Endometrial microvascular endothelial cells (primary cell): ENCODE data around the gene PPP4R1. TPM values are rescaled to one million over a fixed set of nuclear protein-coding genes. Genes with fewer than 3 reads are reported as not detected.
"Not testable (repeated sequence)": the region's sequence is repeated elsewhere in the genome, so short reads cannot be mapped to it uniquely, and the experiment has no call there.

Experiments
- in situ Hi-C: cut with HindIII; loops from 2 replicates; pipeline ENCODE4 v1.10.0; 2017; ENCODE audit warnings: low sequenced_read_pairs, low pct_unique_long_range_greater_than_20kb; ENCODE audit errors: inconsistent ontology term
- total RNA-seq: library from RNA; depleted of rRNA; stranded (reverse); fragments of >200 nt; gene quantifications from one replicate; pipeline ENCODE4 v1.2.3, GENCODE V29; 2015; ENCODE audit errors: inconsistent ontology term

The PPP4R1 gene
- 103 TPM for total RNA-seq

GRCh38 chr18:9614401-9615279 is at the start of gene PPP4R1:
TSS of gene PPP4R1 (minus strand) at chr18:9614559. CDS start at chr18:9614484, 75 bp downstream.
- in situ Hi-C loops = no loop called here

GRCh38 chr18:9663377-9663776 is 49.0 kb upstream of the PPP4R1 start:
- in situ Hi-C loops = no loop called here

GRCh38 chr18:9661564-9661963 is 47.2 kb upstream of the PPP4R1 start:
- in situ Hi-C loops = no loop called here

GRCh38 chr18:9659499-9660375 is 45.4 kb upstream of the PPP4R1 start:
- in situ Hi-C loops = no loop called here

- in situ Hi-C loops = no loop called here
These were observed 43.8 kb upstream of the PPP4R1 start for GRCh38 chr18:9658087-9658641.

GRCh38 chr18:9655232-9655767 is 40.9 kb upstream of the PPP4R1 start:
- in situ Hi-C loops = no loop called here

GRCh38 chr18:9653390-9653789 is 39.0 kb upstream of the PPP4R1 start:
- in situ Hi-C loops = no loop called here

GRCh38 chr18:9649164-9649540 is 34.8 kb upstream of the PPP4R1 start:
- in situ Hi-C loops = no loop called here

- in situ Hi-C loops = no loop called here
These were observed 34.2 kb upstream of the PPP4R1 start for GRCh38 chr18:9648431-9649163.

- in situ Hi-C loops = no loop called here
These were observed 33.4 kb upstream of the PPP4R1 start for GRCh38 chr18:9647496-9648323.

- in situ Hi-C loops = no loop called here
These were observed 29.2 kb upstream of the PPP4R1 start for GRCh38 chr18:9643549-9643948.

- in situ Hi-C loops = no loop called here
These were observed 28.6 kb upstream of the PPP4R1 start for GRCh38 chr18:9642799-9643462.

- in situ Hi-C loops = not testable (repeated sequence)
These were observed 26.7 kb upstream of the PPP4R1 start for GRCh38 chr18:9641081-9641480.

GRCh38 chr18:9638886-9639285 is 24.5 kb upstream of the PPP4R1 start:
- in situ Hi-C loops = no loop called here

GRCh38 chr18:9637036-9637767 is 22.8 kb upstream of the PPP4R1 start:
- in situ Hi-C loops = no loop called here

- in situ Hi-C loops = no loop called here
These were observed 20.5 kb upstream of the PPP4R1 start for GRCh38 chr18:9634856-9635255.
